Effector memory CD4-positive, alpha-beta T cell (primary cell): ENCODE data around the gene TIAL1.
"Not testable (repeated sequence)": the region's sequence is repeated elsewhere in the genome, so short reads cannot be mapped to it uniquely, and the experiment has no call there.

Source experiments
- DNase-seq, 3 donors: peaks; one replicate each; pipeline ENCODE4 v3.0.0-alpha.2; 2020
- H3K27ac ChIP-seq: 2 replicates; pipeline ENCODE4 v1.7.0; 2013; ENCODE audit warnings: mild to moderate bottlenecking, low read length, moderate library complexity; ENCODE audit not compliant: insufficient read depth, poor library complexity, severe bottlenecking
- H3K27me3 ChIP-seq: replicated peaks from 2 replicates; pipeline ENCODE4 v1.7.0; 2013; ENCODE audit warnings: mild to moderate bottlenecking, low read length; ENCODE audit not compliant: insufficient read depth, control insufficient read depth, poor library complexity, severe bottlenecking
- H3K36me3 ChIP-seq: 2 replicates; pipeline ENCODE4 v1.7.0; 2013; ENCODE audit warnings: mild to moderate bottlenecking, low read length, moderate library complexity; ENCODE audit not compliant: control insufficient read depth, insufficient read depth
- H3K4me1 ChIP-seq: 2 replicates; pipeline ENCODE4 v1.7.0; 2013; ENCODE audit warnings: low read length, mild to moderate bottlenecking; ENCODE audit not compliant: control insufficient read depth, insufficient read depth, poor library complexity, severe bottlenecking
- H3K4me3 ChIP-seq: 2 replicates; pipeline ENCODE4 v1.7.0; 2013; ENCODE audit warnings: low read length, low read depth, mild to moderate bottlenecking; ENCODE audit not compliant: insufficient read depth, poor library complexity, severe bottlenecking
- H3K9me3 ChIP-seq: 2 replicates; pipeline ENCODE4 v1.7.0; 2013; ENCODE audit warnings: mild to moderate bottlenecking, low read length, moderate library complexity; ENCODE audit not compliant: control insufficient read depth

The TIAL1 gene

GRCh38 chr10:119595676-119596515 lies 868 bp downstream of the TIAL1 start:
- H3K9me3 ChIP-seq, result no peaks in the 10 kb centered on the region
- H3K4me3 ChIP-seq, result peak overlapping the region; percentile 95
- peak in 2 of 3 donors; percentile 26 to 37 for DNase-seq
- no peaks in the 10 kb centered on the region for H3K27me3 ChIP-seq
- no peaks in the 10 kb centered on the region for H3K36me3 ChIP-seq
- H3K27ac ChIP-seq, result peak overlapping the region; percentile 96
- H3K4me1 ChIP-seq, result peaks cover 28% of the 10 kb centered on the region

GRCh38 chr10:119595134-119595675 lies 1.6 kb downstream of the TIAL1 start:
- no peaks in the 10 kb centered on the region for H3K27me3 ChIP-seq
- DNase-seq, result no peak
- H3K27ac ChIP-seq, result peak overlapping the region; percentile 96
- H3K4me1 ChIP-seq, result peaks cover 28% of the 10 kb centered on the region
- no peaks in the 10 kb centered on the region for H3K9me3 ChIP-seq
- H3K4me3 ChIP-seq, result peak overlapping the region; percentile 95
- no peaks in the 10 kb centered on the region for H3K36me3 ChIP-seq

GRCh38 chr10:119588071-119588470 lies 8.7 kb downstream of the TIAL1 start:
- H3K9me3 ChIP-seq, result no peaks in the 10 kb centered on the region
- no peak overlapping the region for H3K27ac ChIP-seq
- H3K27me3 ChIP-seq, result no peaks in the 10 kb centered on the region
- no peak overlapping the region for H3K4me3 ChIP-seq
- DNase-seq, result no peak
- H3K4me1 ChIP-seq, result peaks cover 10% of the 10 kb centered on the region
- peaks cover 19% of the 10 kb centered on the region for H3K36me3 ChIP-seq

- no peaks in the 10 kb centered on the region for H3K9me3 ChIP-seq
- no peak for DNase-seq
- no peaks in the 10 kb centered on the region for H3K27me3 ChIP-seq
- H3K4me3 ChIP-seq, result no peak overlapping the region
- no peak overlapping the region for H3K27ac ChIP-seq
- no peaks in the 10 kb centered on the region for H3K4me1 ChIP-seq
- H3K36me3 ChIP-seq, result peaks cover 52% of the 10 kb centered on the region
Measured at GRCh38 chr10:119578355-119578754, 18.4 kb downstream of the TIAL1 start.

- no peaks in the 10 kb centered on the region for H3K4me1 ChIP-seq
- H3K27ac ChIP-seq, result peak overlapping the region; percentile 0
- H3K36me3 ChIP-seq, result peaks cover 53% of the 10 kb centered on the region
- no peak for DNase-seq
- H3K4me3 ChIP-seq, result no peak overlapping the region
- H3K27me3 ChIP-seq, result no peaks in the 10 kb centered on the region
- H3K9me3 ChIP-seq, result no peaks in the 10 kb centered on the region
Measured at GRCh38 chr10:119575991-119576390, 20.8 kb downstream of the TIAL1 start.

GRCh38 chr10:119575506-119575905 lies 21.3 kb downstream of the TIAL1 start:
- Histone ChIP-seq H3K27me3 (no peaks in the 10 kb centered on the region), H3K27ac (peak overlapping the region; percentile 0), H3K4me3 (no peak overlapping the region), H3K4me1 (no peaks in the 10 kb centered on the region), H3K9me3 (no peaks in the 10 kb centered on the region), H3K36me3 (peaks cover 53% of the 10 kb centered on the region)
- peak in 1 of 3 donors; percentile 14 for DNase-seq

GRCh38 chr10:119567978-119568377 lies 28.8 kb downstream of the TIAL1 start:
- no peaks in the 10 kb centered on the region for H3K4me1 ChIP-seq
- H3K9me3 ChIP-seq, result no peaks in the 10 kb centered on the region
- H3K4me3 ChIP-seq, result no peak overlapping the region
- H3K27ac ChIP-seq, result no peak overlapping the region
- peaks cover 6% of the 10 kb centered on the region for H3K36me3 ChIP-seq
- no peaks in the 10 kb centered on the region for H3K27me3 ChIP-seq
- DNase-seq, result no peak

- no peaks in the 10 kb centered on the region for H3K27me3 ChIP-seq
- H3K9me3 ChIP-seq, result no peaks in the 10 kb centered on the region
- no peak for DNase-seq
- no peaks in the 10 kb centered on the region for H3K36me3 ChIP-seq
- no peak overlapping the region for H3K4me3 ChIP-seq
- no peak overlapping the region for H3K27ac ChIP-seq
- H3K4me1 ChIP-seq, result no peaks in the 10 kb centered on the region
Measured at GRCh38 chr10:119562097-119562496, 34.7 kb downstream of the TIAL1 start.

GRCh38 chr10:119559511-119559910 lies 37.3 kb downstream of the TIAL1 start:
- not testable (repeated sequence) for H3K27ac ChIP-seq, H3K4me1 ChIP-seq, H3K27me3 ChIP-seq, H3K36me3 ChIP-seq, DNase-seq, H3K4me3 ChIP-seq, H3K9me3 ChIP-seq

- not testable (repeated sequence) for H3K4me3 ChIP-seq, DNase-seq, H3K27ac ChIP-seq, H3K27me3 ChIP-seq, H3K36me3 ChIP-seq, H3K9me3 ChIP-seq, H3K4me1 ChIP-seq
Measured at GRCh38 chr10:119556081-119556480, 40.7 kb downstream of the TIAL1 start.
